Measurements from ENCODE around the gene PLEKHG1.
A peak's percentile ranks its signal among the peaks of the same experiment; 100 is the strongest.

The PLEKHG1 gene

DNA sequence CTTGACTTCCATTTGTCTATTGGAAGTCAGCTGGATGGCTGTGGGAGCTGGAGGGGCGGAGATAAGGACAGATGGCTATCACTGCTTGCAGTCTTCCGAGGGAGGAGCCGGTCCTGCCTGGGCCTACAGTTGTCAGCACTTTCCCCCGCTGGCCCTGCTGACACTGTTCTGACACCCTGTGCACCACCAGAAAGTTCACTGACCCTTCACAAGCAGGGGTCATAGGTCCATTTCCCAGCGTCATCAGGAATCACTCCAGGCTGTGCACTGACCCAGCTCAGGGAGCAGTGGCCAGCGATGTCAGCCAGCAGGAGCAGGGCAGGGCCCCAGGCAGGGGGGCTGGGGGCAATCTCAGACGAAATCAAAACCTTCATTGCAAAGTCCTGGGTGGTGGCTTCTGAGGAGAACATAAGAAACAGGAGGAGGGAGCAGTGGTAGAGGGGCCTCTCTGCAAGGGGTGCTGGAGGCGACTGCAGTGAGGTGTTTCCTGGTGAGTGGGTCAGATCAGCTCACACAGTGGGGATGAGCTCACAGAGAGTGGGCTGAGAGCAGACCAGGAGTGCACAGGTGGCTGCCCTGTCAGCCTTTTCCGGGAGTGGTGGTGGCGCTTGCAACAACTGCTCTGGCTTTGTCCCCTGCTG lies 26.5 kb upstream of the PLEKHG1 start:
- TF ChIP-seq, protein P1, sequence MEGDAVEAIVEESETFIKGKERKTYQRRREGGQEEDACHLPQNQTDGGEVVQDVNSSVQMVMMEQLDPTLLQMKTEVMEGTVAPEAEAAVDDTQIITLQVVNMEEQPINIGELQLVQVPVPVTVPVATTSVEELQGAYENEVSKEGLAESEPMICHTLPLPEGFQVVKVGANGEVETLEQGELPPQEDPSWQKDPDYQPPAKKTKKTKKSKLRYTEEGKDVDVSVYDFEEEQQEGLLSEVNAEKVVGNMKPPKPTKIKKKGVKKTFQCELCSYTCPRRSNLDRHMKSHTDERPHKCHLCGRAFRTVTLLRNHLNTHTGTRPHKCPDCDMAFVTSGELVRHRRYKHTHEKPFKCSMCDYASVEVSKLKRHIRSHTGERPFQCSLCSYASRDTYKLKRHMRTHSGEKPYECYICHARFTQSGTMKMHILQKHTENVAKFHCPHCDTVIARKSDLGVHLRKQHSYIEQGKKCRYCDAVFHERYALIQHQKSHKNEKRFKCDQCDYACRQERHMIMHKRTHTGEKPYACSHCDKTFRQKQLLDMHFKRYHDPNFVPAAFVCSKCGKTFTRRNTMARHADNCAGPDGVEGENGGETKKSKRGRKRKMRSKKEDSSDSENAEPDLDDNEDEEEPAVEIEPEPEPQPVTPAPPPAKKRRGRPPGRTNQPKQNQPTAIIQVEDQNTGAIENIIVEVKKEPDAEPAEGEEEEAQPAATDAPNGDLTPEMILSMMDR (IDR thresholded peaks at IDR 0.05): no peak
- peak; percentile 81 for DNase-seq
- no peaks in the 10 kb centered on the region for H3K9me3 Mint-ChIP-seq
- H3K4me3 Mint-ChIP-seq: peak overlapping the region; percentile 39
- H3K36me3 Mint-ChIP-seq (ENCODE audit: low read depth): no peaks in the 10 kb centered on the region
- H3K4me1 Mint-ChIP-seq: peaks cover 89% of the 10 kb centered on the region
- peaks cover 12% of the 10 kb centered on the region for H3K27me3 Mint-ChIP-seq (ENCODE audit: low read depth, poor library complexity)
- peak overlapping the region; percentile 94 for H3K27ac Mint-ChIP-seq

DNA sequence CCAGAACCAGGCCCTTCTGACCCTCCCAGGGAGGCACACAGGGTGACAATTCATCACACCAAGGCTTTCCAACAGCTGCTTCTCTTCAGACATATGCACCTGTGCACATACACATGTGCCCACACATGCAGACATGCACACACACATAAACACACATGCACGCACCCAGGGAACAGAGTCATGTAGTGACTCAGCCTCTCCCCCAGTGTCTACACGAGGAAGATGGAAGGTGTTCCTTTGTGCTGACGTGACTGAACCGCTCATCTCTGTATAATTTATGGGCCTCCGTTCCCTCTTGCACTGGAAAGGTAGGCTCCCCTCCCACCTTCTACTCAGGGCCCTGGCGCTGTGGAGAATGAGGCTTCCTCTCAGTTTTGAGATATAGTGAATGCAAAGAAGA lies 23.8 kb upstream of the PLEKHG1 start:
- Mint-ChIP-seq H3K4me1 (peaks cover 69% of the 10 kb centered on the region), H3K27ac (no peak overlapping the region), H3K4me3 (no peak overlapping the region), H3K9me3 (no peaks in the 10 kb centered on the region), H3K36me3 (ENCODE audit: low read depth) (no peaks in the 10 kb centered on the region), H3K27me3 (ENCODE audit: low read depth, poor library complexity) (peaks cover 7% of the 10 kb centered on the region)
- DNase-seq: no peak
- TF ChIP-seq, protein P1 (IDR thresholded peaks at IDR 0.05): no peak

DNA sequence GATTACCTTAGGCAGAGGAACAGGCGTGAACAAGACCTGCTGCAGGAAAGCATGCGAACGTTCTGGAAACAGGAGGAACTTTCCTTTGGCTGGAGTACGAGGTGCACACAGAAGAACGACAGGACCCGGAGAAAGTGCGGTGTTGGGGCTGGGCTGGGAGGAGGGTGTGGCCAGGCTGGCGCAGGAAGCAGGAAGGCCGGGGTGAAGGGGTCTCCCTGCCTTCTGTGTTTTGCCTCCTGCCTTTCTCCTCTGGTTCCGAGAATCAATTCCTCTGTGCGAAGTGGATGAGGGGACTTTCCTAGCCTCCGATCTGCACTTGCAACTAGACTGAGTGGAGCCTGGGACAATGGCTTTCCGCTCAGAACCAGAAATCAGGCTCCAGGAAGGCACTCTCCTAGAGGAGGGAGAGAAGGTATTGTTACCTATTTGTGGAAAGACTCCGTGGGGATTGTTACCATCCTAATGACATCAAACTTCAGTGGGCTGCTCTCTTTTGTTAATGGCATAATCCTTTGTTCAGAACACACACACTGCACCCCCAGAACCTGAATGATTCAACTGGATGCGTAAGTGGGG lies 22.9 kb upstream of the PLEKHG1 start:
- peak overlapping the region; percentile 46 for H3K27ac Mint-ChIP-seq
- DNase-seq: no peak
- no peaks in the 10 kb centered on the region for H3K9me3 Mint-ChIP-seq
- peaks cover 7% of the 10 kb centered on the region for H3K27me3 Mint-ChIP-seq (ENCODE audit: low read depth, poor library complexity)
- H3K36me3 Mint-ChIP-seq (ENCODE audit: low read depth): no peaks in the 10 kb centered on the region
- TF ChIP-seq, protein P1 (IDR thresholded peaks at IDR 0.05): no peak
- peaks cover 65% of the 10 kb centered on the region for H3K4me1 Mint-ChIP-seq
- no peak overlapping the region for H3K4me3 Mint-ChIP-seq

DNA sequence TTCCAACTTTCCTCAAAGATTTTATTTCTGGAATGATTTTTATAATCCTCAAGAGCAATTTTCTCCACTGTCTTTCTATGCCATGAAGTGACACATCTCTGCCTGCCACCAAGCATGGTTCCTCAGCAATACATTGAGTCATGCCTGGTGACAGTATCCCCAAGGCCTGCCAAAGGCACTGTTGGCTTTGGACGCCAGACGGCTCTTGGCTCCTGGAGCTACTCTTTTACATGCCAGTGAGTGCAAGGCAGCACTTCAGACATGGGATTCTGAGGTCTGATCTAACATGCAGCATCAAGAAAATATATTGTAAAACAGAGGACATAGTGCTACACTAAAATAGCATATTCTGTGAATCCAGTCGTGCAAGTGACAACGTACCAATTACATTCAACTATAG lies 20.1 kb upstream of the PLEKHG1 start:
- peaks cover 67% of the 10 kb centered on the region for H3K4me1 Mint-ChIP-seq
- DNase-seq: no peak
- H3K4me3 Mint-ChIP-seq: no peak overlapping the region
- peaks cover 7% of the 10 kb centered on the region for H3K27me3 Mint-ChIP-seq (ENCODE audit: low read depth, poor library complexity)
- H3K9me3 Mint-ChIP-seq: no peaks in the 10 kb centered on the region
- TF ChIP-seq, protein P1 (IDR thresholded peaks at IDR 0.05): no peak
- no peaks in the 10 kb centered on the region for H3K36me3 Mint-ChIP-seq (ENCODE audit: low read depth)
- H3K27ac Mint-ChIP-seq: no peak overlapping the region

DNA sequence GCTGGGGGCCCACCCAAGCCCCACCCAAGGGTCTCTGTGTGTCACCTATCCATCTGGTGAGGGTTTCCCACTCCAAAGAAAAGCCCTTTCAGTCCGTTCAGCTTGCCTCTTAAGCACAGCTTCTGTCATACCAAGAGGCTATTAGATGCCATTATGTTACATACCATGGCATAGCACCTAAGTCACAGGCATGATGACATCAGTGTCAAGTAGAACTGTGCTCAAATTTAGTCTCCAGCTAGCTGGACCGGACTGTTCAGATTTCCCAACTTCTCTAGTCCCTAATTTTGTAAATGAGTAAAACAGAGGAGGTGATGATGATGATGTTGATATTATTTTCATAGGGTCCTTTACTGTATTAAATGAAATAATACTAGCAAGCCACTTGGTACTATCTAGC lies 19.2 kb upstream of the PLEKHG1 start:
- Mint-ChIP-seq H3K9me3 (no peaks in the 10 kb centered on the region), H3K4me1 (peaks cover 70% of the 10 kb centered on the region), H3K36me3 (ENCODE audit: low read depth) (no peaks in the 10 kb centered on the region), H3K27ac (no peak overlapping the region), H3K4me3 (no peak overlapping the region), H3K27me3 (ENCODE audit: low read depth, poor library complexity) (peaks cover 7% of the 10 kb centered on the region)
- TF ChIP-seq, protein P1 (IDR thresholded peaks at IDR 0.05): no peak
- no peak for DNase-seq

DNA sequence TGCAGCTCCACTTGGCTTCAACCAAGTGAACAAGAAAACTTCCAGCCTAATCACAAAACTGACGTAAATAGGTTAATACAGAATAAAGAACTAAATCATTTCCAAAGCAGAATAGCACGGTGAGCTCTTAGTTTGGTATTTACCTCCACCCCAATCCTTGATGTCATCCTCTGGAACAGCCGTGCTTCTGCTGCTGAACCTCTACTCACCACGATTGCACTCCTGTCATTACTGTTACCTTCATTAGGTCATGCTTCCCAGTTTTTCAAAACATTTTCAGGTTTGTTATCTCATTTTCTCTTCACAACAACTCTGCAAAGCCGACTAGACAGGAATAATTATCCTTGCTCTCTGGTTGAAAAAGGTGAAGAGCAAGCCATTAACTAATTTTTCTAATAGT lies 15.6 kb upstream of the PLEKHG1 start:
- Mint-ChIP-seq H3K27me3 (ENCODE audit: low read depth, poor library complexity) (peaks cover 3% of the 10 kb centered on the region), H3K27ac (peak overlapping the region; percentile 23), H3K36me3 (ENCODE audit: low read depth) (no peaks in the 10 kb centered on the region), H3K4me1 (peaks cover 61% of the 10 kb centered on the region), H3K4me3 (no peak overlapping the region), H3K9me3 (no peaks in the 10 kb centered on the region)
- TF ChIP-seq, protein P1 (IDR thresholded peaks at IDR 0.05): no peak
- no peak for DNase-seq

All from nephron progenitor cell (in vitro differentiated cells).